H9 (cell line): ENCODE results near the gene TEX28. TPM values are rescaled to one million over a fixed set of nuclear protein-coding genes. Genes with fewer than 3 reads are reported as not detected.
"Not testable (repeated sequence)": the region's sequence is repeated elsewhere in the genome, so short reads cannot be mapped to it uniquely, and the experiment has no call there.

Experiments
- DNase-seq: peaks from one replicate; pipeline ENCODE4 v3.0.0-alpha.2; 2017
- H2AFZ ChIP-seq: one replicate; pipeline ENCODE4 v1.6.1; 2013; ENCODE audit warnings: mild to moderate bottlenecking, low read length, control low read depth, moderate library complexity
- H2AK5ac ChIP-seq: 2 replicates; pipeline ENCODE4 v1.6.1; 2013; ENCODE audit warnings: low read length, control low read depth, mixed read lengths; ENCODE audit not compliant: insufficient read length
- H2BK120ac ChIP-seq: one replicate; pipeline ENCODE4 v1.6.1; 2013; ENCODE audit warnings: low read depth, mild to moderate bottlenecking, low read length, control low read depth, inconsistent platforms; ENCODE audit not compliant: poor library complexity, severe bottlenecking
- H2BK12ac ChIP-seq: 2 replicates; pipeline ENCODE4 v1.6.1; 2013; ENCODE audit warnings: low read length, control low read depth, mixed read lengths, low read depth; ENCODE audit not compliant: insufficient read length
- H2BK15ac ChIP-seq: 2 replicates; pipeline ENCODE4 v1.6.1; 2013; ENCODE audit warnings: low read depth, low read length, control low read depth
- H2BK20ac ChIP-seq: one replicate; pipeline ENCODE4 v1.6.1; 2013; ENCODE audit warnings: low read depth, mild to moderate bottlenecking, low read length, control low read depth, inconsistent platforms; ENCODE audit not compliant: poor library complexity, severe bottlenecking
- H2BK5ac ChIP-seq: 2 replicates; pipeline ENCODE4 v1.6.1; 2013; ENCODE audit warnings: low read length, control low read depth, mixed read lengths; ENCODE audit not compliant: insufficient read length
- H3K14ac ChIP-seq: 2 replicates; pipeline ENCODE4 v1.6.1; 2013; ENCODE audit warnings: low read length, control low read depth; ENCODE audit not compliant: insufficient read depth
- H3K18ac ChIP-seq: 2 replicates; pipeline ENCODE4 v1.6.1; 2013; ENCODE audit warnings: low read depth, mild to moderate bottlenecking, mixed read lengths, low read length, control low read depth; ENCODE audit not compliant: insufficient read length
- H3K23ac ChIP-seq: 2 replicates; pipeline ENCODE4 v1.6.1; 2013; ENCODE audit warnings: low read length, control low read depth, mixed read lengths, low read depth; ENCODE audit not compliant: insufficient read length
- H3K23me2 ChIP-seq: 2 replicates; pipeline ENCODE4 v1.6.1; 2013; ENCODE audit warnings: low read depth, mild to moderate bottlenecking, mixed read lengths, low read length, control low read depth; ENCODE audit not compliant: insufficient read length, poor library complexity, severe bottlenecking
- H3K27ac ChIP-seq: 2 replicates; pipeline ENCODE4 v1.5.1; 2013; ENCODE audit warnings: low read length, control low read depth, mixed read lengths, low read depth; ENCODE audit not compliant: insufficient read length
- H3K27me3 ChIP-seq: 2 replicates; pipeline ENCODE4 v1.6.1; 2013; ENCODE audit warnings: low read length, control low read depth, inconsistent platforms; ENCODE audit not compliant: insufficient read depth
- H3K4ac ChIP-seq: 2 replicates; pipeline ENCODE4 v1.6.1; 2013; ENCODE audit warnings: low read depth, mild to moderate bottlenecking, control low read depth, inconsistent platforms, low read length, moderate library complexity
- H3K4me1 ChIP-seq: 2 replicates; pipeline ENCODE4 v1.6.1; 2013; ENCODE audit warnings: low read length, control low read depth, inconsistent platforms; ENCODE audit not compliant: insufficient read depth
- H3K4me2 ChIP-seq: 2 replicates; pipeline ENCODE4 v1.6.1; 2013; ENCODE audit warnings: low read length, control low read depth, mixed read lengths; ENCODE audit not compliant: insufficient read length, insufficient read depth
- H3K56ac ChIP-seq: 2 replicates; pipeline ENCODE4 v1.6.1; 2013; ENCODE audit warnings: low read depth, mild to moderate bottlenecking, mixed read lengths, low read length, control low read depth; ENCODE audit not compliant: insufficient read length
- H3K79me1 ChIP-seq: 2 replicates; pipeline ENCODE4 v1.6.1; 2013; ENCODE audit warnings: low read depth, mild to moderate bottlenecking, moderate library complexity, low read length, control low read depth, inconsistent platforms; ENCODE audit not compliant: insufficient read depth, poor library complexity, severe bottlenecking
- H3K79me2 ChIP-seq: 2 replicates; pipeline ENCODE4 v1.6.1; 2013; ENCODE audit warnings: low read length, control low read depth, inconsistent platforms; ENCODE audit not compliant: insufficient read depth
- H3K9ac ChIP-seq: 2 replicates; pipeline ENCODE4 v1.6.1; 2013; ENCODE audit warnings: low read length, control low read depth, mixed read lengths; ENCODE audit not compliant: insufficient read length; ENCODE audit errors: extremely low read depth
- H3K9me3 ChIP-seq: one replicate; pipeline ENCODE4 v1.6.1; 2013; ENCODE audit warnings: low read depth, low read length, inconsistent platforms; ENCODE audit not compliant: control insufficient read depth
- H3T11ph ChIP-seq: one replicate; pipeline ENCODE4 v1.6.1; 2013; ENCODE audit warnings: mild to moderate bottlenecking, low read length, control low read depth, inconsistent platforms
- H4K20me1 ChIP-seq: one replicate; pipeline ENCODE4 v1.6.1; 2013; ENCODE audit not compliant: control insufficient read depth, insufficient read length, insufficient read depth
- H4K5ac ChIP-seq: 2 replicates; pipeline ENCODE4 v1.6.1; 2013; ENCODE audit warnings: low read depth, mild to moderate bottlenecking, mixed read lengths, low read length, control low read depth; ENCODE audit not compliant: insufficient read length
- H4K8ac ChIP-seq: replicated peaks from 2 replicates; pipeline ENCODE4 v1.6.1; 2013; ENCODE audit warnings: low read length, control low read depth, mixed read lengths, low read depth; ENCODE audit not compliant: insufficient read length
- H4K91ac ChIP-seq: 2 replicates; pipeline ENCODE4 v1.6.1; 2013; ENCODE audit warnings: low read depth, mild to moderate bottlenecking, moderate library complexity, mixed read lengths, low read length, control low read depth; ENCODE audit not compliant: insufficient read length
- H3K27ac Mint-ChIP-seq, 3 experiments: 2 replicates in 2 of 3; 3 replicates in 1 of 3; pipeline ENCODE4 v1.8.0; 2020 to 2021; ENCODE audit warnings: mixed read lengths in 3 of 3, mild to moderate bottlenecking in 1 of 3, moderate library complexity in 1 of 3
- H3K27me3 Mint-ChIP-seq: 2 replicates; pipeline ENCODE4 v1.8.0; 2021; ENCODE audit warnings: low read depth, mild to moderate bottlenecking, moderate library complexity, mixed read lengths
- H3K36me3 Mint-ChIP-seq, 3 experiments: 2 replicates in 2 of 3; 3 replicates in 1 of 3; pipeline ENCODE4 v1.8.0; 2020 to 2021; ENCODE audit warnings: low read depth in 3 of 3, mixed read lengths in 3 of 3; ENCODE audit not compliant: insufficient read depth in 1 of 3
- H3K4me1 Mint-ChIP-seq, 2 experiments: 2 replicates each; pipeline ENCODE4 v1.8.0; 2020; ENCODE audit warnings: mixed read lengths in 2 of 2
- H3K4me3 Mint-ChIP-seq, 2 experiments: 2 replicates in 1 of 2; 3 replicates in 1 of 2; pipeline ENCODE4 v1.8.0; 2020 to 2021; ENCODE audit warnings: mild to moderate bottlenecking in 2 of 2, mixed read lengths in 2 of 2, moderate library complexity in 1 of 2
- H3K9me3 Mint-ChIP-seq, 2 experiments: 2 replicates in 1 of 2; 3 replicates in 1 of 2; pipeline ENCODE4 v1.8.0; 2020; ENCODE audit warnings: mild to moderate bottlenecking in 2 of 2, mixed read lengths in 2 of 2, moderate library complexity in 1 of 2
- WGBS: extraction: QIAGEN DNeasy Blood & Tissue Kit; methylation state at CpG from one replicate; pipeline ENCODE4 v1.1.7; 2013; ENCODE audit warnings: missing lambda C conversion rate, low lambda C conversion rate, mixed read lengths; ENCODE audit not compliant: insufficient read length; ENCODE audit errors: extremely low coverage; 5-methylcytosine and 5-hydroxymethylcytosine counted together
- total RNA-seq: library from RNA; stranded (reverse); gene quantifications from 2 replicates; pipeline ENCODE4 v1.2.1, GENCODE V29; 2021

Gene TEX28
- total RNA-seq, 1 experiment from 2014 or later, result not detected

- H3K18ac ChIP-seq, H3K23ac ChIP-seq, H3K79me2 ChIP-seq, H2BK120ac ChIP-seq, H3K4ac ChIP-seq, H2AFZ ChIP-seq, H3K4me1 ChIP-seq, H3K27me3 ChIP-seq, H3K4me2 ChIP-seq, H3K79me1 ChIP-seq, H4K8ac ChIP-seq, H3K14ac ChIP-seq, H3K27ac Mint-ChIP-seq, H2AK5ac ChIP-seq, H3K9me3 Mint-ChIP-seq, H3K56ac ChIP-seq, H3K27me3 Mint-ChIP-seq, H4K5ac ChIP-seq, H3K27ac ChIP-seq, H2BK20ac ChIP-seq, DNase-seq, H4K20me1 ChIP-seq, H3T11ph ChIP-seq, H2BK15ac ChIP-seq, H2BK5ac ChIP-seq, H3K4me3 Mint-ChIP-seq, H3K36me3 Mint-ChIP-seq, H4K91ac ChIP-seq, H3K23me2 ChIP-seq, H3K9ac ChIP-seq, H3K4me1 Mint-ChIP-seq, H3K9me3 ChIP-seq, H2BK12ac ChIP-seq: not testable (repeated sequence)
- WGBS, result no CpG with 5 or more reads among the region's 6 CpGs
Measured at GRCh38 chrX:154225292-154225691, 69.6 kb downstream of the TEX28 start.

Other genes with a start within 250 kb of the TEX28 start
- gene MECP2, start 197.4 kb downstream of the TEX28 start, total RNA-seq, result 30.4 and 32.2 TPM in 2 replicates
- gene OPN1LW, start 150.9 kb downstream of the TEX28 start, total RNA-seq, result not detected in 2 replicates
- not detected in 2 replicates for gene OPN1MW, start 112.5 kb downstream of the TEX28 start, total RNA-seq
- gene OPN1MW2, start 75.4 kb downstream of the TEX28 start, total RNA-seq, result not detected in 2 replicates
- not detected in 2 replicates for gene OPN1MW3, start 37.5 kb downstream of the TEX28 start, total RNA-seq
- gene TKTL1, start 671 bp upstream of the TEX28 start, total RNA-seq, result not detected in 2 replicates
- 946 and 957 TPM in 2 replicates for gene FLNA, start 79.5 kb upstream of the TEX28 start, total RNA-seq
- 113 and 115 TPM in 2 replicates for gene EMD, start 84.2 kb upstream of the TEX28 start, total RNA-seq
- 2,110 and 2,124 TPM in 2 replicates for gene RPL10, start 103.3 kb upstream of the TEX28 start, total RNA-seq
- gene DNASE1L1, start 114.1 kb upstream of the TEX28 start, total RNA-seq, result 14.2 and 14.5 TPM in 2 replicates
- gene TAFAZZIN, start 116.4 kb upstream of the TEX28 start, total RNA-seq, result 24.7 and 25.5 TPM in 2 replicates
- 45.6 and 49.2 TPM in 2 replicates for gene ATP6AP1, start 133.6 kb upstream of the TEX28 start, total RNA-seq
- gene GDI1, start 142.0 kb upstream of the TEX28 start, total RNA-seq, result 111 and 112 TPM in 2 replicates
- gene FAM50A, start 149.0 kb upstream of the TEX28 start, total RNA-seq, result 56.7 and 57.4 TPM in 2 replicates
- gene PLXNA3, start 163.2 kb upstream of the TEX28 start, total RNA-seq, result 36.3 and 45.5 TPM in 2 replicates
- 32.1 and 32.5 TPM in 2 replicates for gene LAGE3, start 184.2 kb upstream of the TEX28 start, total RNA-seq
- gene UBL4A, start 191.5 kb upstream of the TEX28 start, total RNA-seq, result 30.9 and 35.4 TPM in 2 replicates
- gene SLC10A3, start 195.5 kb upstream of the TEX28 start, total RNA-seq, result 8.8 and 9.4 TPM in 2 replicates
- gene FAM3A, start 221.1 kb upstream of the TEX28 start, total RNA-seq, result 21.0 and 22.8 TPM in 2 replicates